ENCODE measurements around the gene CMC4. TPM values are rescaled to one million over a fixed set of nuclear protein-coding genes. Genes with fewer than 3 reads are reported as not detected.

CMC4 gene
- total RNA-seq, 2 experiments from 2014 or later: 5.6 to 6.5 TPM

GRCh38 chrX:155069414-155069813 lies 1.5 kb downstream of the CMC4 start:
- Histone ChIP-seq H3K4me3 (ENCODE audit: low read length) (peak overlapping the region; percentile 83), H3K4me1 (ENCODE audit: insufficient read depth, low read length) (peaks cover 15% of the 10 kb centered on the region), H3K36me3 (ENCODE audit: insufficient read depth, low read length) (peaks cover 10% of the 10 kb centered on the region), H3K27me3 (ENCODE audit: control insufficient read depth in 1 of 2, insufficient read depth in 2 of 2, low read length in 2 of 2) (no peaks in the 10 kb centered on the region), H3K27ac (ENCODE audit: low read depth in 1 of 2, low read length in 2 of 2) (no peak overlapping the region), H3K9me3 (ENCODE audit: control insufficient read depth in 1 of 2, insufficient read depth in 1 of 2, low read length in 2 of 2) (no peaks in the 10 kb centered on the region)
- DNase-seq: no peak
- no peaks in the 10 kb centered on the region for H3K27me3 Mint-ChIP-seq
- H3K9me3 Mint-ChIP-seq: no peaks in the 10 kb centered on the region
- intact Hi-C loops (cut with DNase I, micrococcal nuclease): no loop called here
- peak overlapping the region; percentile 89 for H3K4me3 Mint-ChIP-seq
- ChIA-PET POLR2A (interaction anchor here (0.9 to 1.0 kb wide), 2 partner anchors 12 to 43 kb away, joined by 3 to 4 read pairs; partner anchors contain the start of gene FUNDC2), CTCF (no interaction called here)
- TF ChIP-seq CTCF (IDR thresholded peaks at IDR 0.05): no peak
- no peak for ATAC-seq (ENCODE audit: poor library complexity)
- H3K27ac Mint-ChIP-seq: peak overlapping the region; percentile 97
- H3K36me3 Mint-ChIP-seq (ENCODE audit: low read depth): peaks cover 31% of the 10 kb centered on the region
- peaks cover 52% of the 10 kb centered on the region for H3K4me1 Mint-ChIP-seq (ENCODE audit: low read depth)

- Mint-ChIP-seq H3K36me3 (ENCODE audit: low read depth) (peaks cover 18% of the 10 kb centered on the region), H3K9me3 (no peaks in the 10 kb centered on the region), H3K27me3 (no peaks in the 10 kb centered on the region), H3K4me3 (peak overlapping the region; percentile 34), H3K4me1 (ENCODE audit: low read depth) (peaks cover 39% of the 10 kb centered on the region), H3K27ac (no peak overlapping the region)
- CTCF ChIA-PET: no interaction called here
- POLR2A ChIA-PET: no interaction called here
- no peak for ATAC-seq (ENCODE audit: poor library complexity)
- no peaks in the 10 kb centered on the region for H3K9me3 ChIP-seq (ENCODE audit: control insufficient read depth in 1 of 2, insufficient read depth in 1 of 2, low read length in 2 of 2)
- H3K36me3 ChIP-seq (ENCODE audit: insufficient read depth, low read length): peaks cover 3% of the 10 kb centered on the region
- intact Hi-C loops (cut with DNase I, micrococcal nuclease): no loop called here
- H3K4me3 ChIP-seq (ENCODE audit: low read length): no peak overlapping the region
- H3K4me1 ChIP-seq (ENCODE audit: insufficient read depth, low read length): peaks cover 15% of the 10 kb centered on the region
- H3K27me3 ChIP-seq (ENCODE audit: control insufficient read depth in 1 of 2, insufficient read depth in 2 of 2, low read length in 2 of 2): no peaks in the 10 kb centered on the region
- DNase-seq: no peak
- no peak overlapping the region for H3K27ac ChIP-seq (ENCODE audit: low read depth in 1 of 2, low read length in 2 of 2)
- TF ChIP-seq CTCF (IDR thresholded peaks at IDR 0.05): no peak
These were observed 2.8 kb downstream of the CMC4 start for GRCh38 chrX:155068165-155068564.

GRCh38 chrX:155065035-155065734 lies 5.8 kb downstream of the CMC4 start:
- Histone ChIP-seq H3K4me1 (ENCODE audit: insufficient read depth, low read length) (peaks cover 6% of the 10 kb centered on the region), H3K27ac (ENCODE audit: low read depth in 1 of 2, low read length in 2 of 2) (no peak overlapping the region), H3K27me3 (ENCODE audit: control insufficient read depth in 1 of 2, insufficient read depth in 2 of 2, low read length in 2 of 2) (no peaks in the 10 kb centered on the region), H3K4me3 (ENCODE audit: low read length) (no peak overlapping the region), H3K36me3 (ENCODE audit: insufficient read depth, low read length) (peaks cover 3% of the 10 kb centered on the region), H3K9me3 (ENCODE audit: control insufficient read depth in 1 of 2, insufficient read depth in 1 of 2, low read length in 2 of 2) (no peaks in the 10 kb centered on the region)
- no peak for TF ChIP-seq CTCF (IDR thresholded peaks at IDR 0.05)
- ChIA-PET POLR2A (no interaction called here), CTCF (no interaction called here)
- intact Hi-C loops (cut with DNase I, micrococcal nuclease): no loop called here
- Mint-ChIP-seq H3K9me3 (no peaks in the 10 kb centered on the region), H3K27ac (no peak overlapping the region), H3K4me1 (ENCODE audit: low read depth) (peaks cover 21% of the 10 kb centered on the region), H3K4me3 (no peak overlapping the region), H3K27me3 (no peaks in the 10 kb centered on the region), H3K36me3 (ENCODE audit: low read depth) (peaks cover 5% of the 10 kb centered on the region)
- no peak for DNase-seq
- ATAC-seq (ENCODE audit: poor library complexity): no peak

All from CD4-positive, alpha-beta T cell (primary cell).